Hematopoietic multipotent progenitor cell treated with erythropoietin and hydrocortisone succinate and interleukin-3 and kit ligand, for 6 days (in vitro differentiated cells): ENCODE data around the gene NATD1.
A peak's percentile ranks its signal among the peaks of the same experiment; 100 is the strongest.
"Not testable (repeated sequence)": the region's sequence is repeated elsewhere in the genome, so short reads cannot be mapped to it uniquely, and the experiment has no call there.

Experiments used
- DNase-seq: peaks from one replicate; pipeline ENCODE4 v3.0.0-alpha.2; 2015

NATD1 gene

GRCh38 chr17:21243516-21244303 is 9.5 kb downstream of the NATD1 start:
- no peak for DNase-seq

- DNase-seq = no peak
Measured at GRCh38 chr17:21242780-21243515, 10.3 kb downstream of the NATD1 start.

- no peak for DNase-seq
Measured at GRCh38 chr17:21242026-21242697, 11.0 kb downstream of the NATD1 start.

- no peak for DNase-seq
Measured at GRCh38 chr17:21241564-21241963, 11.6 kb downstream of the NATD1 start.

GRCh38 chr17:21240369-21241055 is 12.7 kb downstream of the NATD1 start:
- DNase-seq = no peak

GRCh38 chr17:21239680-21240368 is 13.4 kb downstream of the NATD1 start:
- DNase-seq = peak; percentile 75

- no peak for DNase-seq
Measured at GRCh38 chr17:21235921-21236320, 17.3 kb downstream of the NATD1 start.

GRCh38 chr17:21233581-21234347 is 19.4 kb downstream of the NATD1 start:
- DNase-seq = no peak

GRCh38 chr17:21232033-21232749 is 21.0 kb downstream of the NATD1 start:
- DNase-seq = no peak

GRCh38 chr17:21231533-21231932 is 21.7 kb downstream of the NATD1 start:
- DNase-seq = no peak

- DNase-seq = no peak
Measured at GRCh38 chr17:21228845-21229244, 24.4 kb downstream of the NATD1 start.

- no peak for DNase-seq
Measured at GRCh38 chr17:21228111-21228510, 25.1 kb downstream of the NATD1 start.

GRCh38 chr17:21227277-21227676 is 25.9 kb downstream of the NATD1 start:
- not testable (repeated sequence) for DNase-seq

- DNase-seq = no peak
Measured at GRCh38 chr17:21223086-21223485, 30.1 kb downstream of the NATD1 start.

- no peak for DNase-seq
Measured at GRCh38 chr17:21218831-21219380, 34.3 kb downstream of the NATD1 start.

GRCh38 chr17:21218101-21218500 is 35.1 kb downstream of the NATD1 start:
- DNase-seq = peak; percentile 86

- no peak for DNase-seq
Measured at GRCh38 chr17:21217346-21217745, 35.9 kb downstream of the NATD1 start.

GRCh38 chr17:21215935-21216334 is 37.3 kb downstream of the NATD1 start:
- peak; percentile 67 for DNase-seq

GRCh38 chr17:21214777-21215541 is 38.3 kb downstream of the NATD1 start:
- no peak for DNase-seq
